Measurements from ENCODE around the gene THRAP3. TPM values are rescaled to one million over a fixed set of nuclear protein-coding genes. Genes with fewer than 3 reads are reported as not detected.

Gene THRAP3
- total RNA-seq, 5 donors from 2014 or later (not counting 1 experiment from before 2014, with no cell fraction given), result 75.2 to 111 (median 101) TPM

- Mint-ChIP-seq H3K27ac (no peak overlapping the region), H3K36me3 (peaks cover 20% of the 10 kb centered on the region)
- H3K27ac ChIP-seq (ENCODE audit: low read length), result no peak overlapping the region
Measured at GRCh38 chr1:36268981-36269380, 44.7 kb downstream of the THRAP3 start.

GRCh38 chr1:36269408-36269838, 45.2 kb downstream of the THRAP3 start:
- WGBS (ENCODE audit: insufficient coverage), result no CpG with 5 or more reads among the region's 2 CpGs
- Mint-ChIP-seq H3K4me1 (peaks cover 7 to 22% (median 21%) of the 10 kb centered on the region in 3 donors), H3K27me3 (no peaks in the 10 kb centered on the region), H3K27ac (no peak overlapping the region), H3K4me3 (no peak overlapping the region), H3K36me3 (peaks cover 16% of the 10 kb centered on the region), H3K9me3 (no peaks in the 10 kb centered on the region)
- ChIA-PET CTCF (interaction anchor here in 1 of 2 donors (0.5 kb wide), 1 partner anchor 165 kb away, joined by 4 read pairs; no protein-coding TSS in a partner anchor), POLR2A (interaction anchor here (0.6 kb wide), 2 partner anchors 46 to 1233 kb away, joined by 3 read pairs; no protein-coding TSS in a partner anchor)
- Histone ChIP-seq H3K27ac (ENCODE audit: low read length) (no peak overlapping the region), H3K27me3 (replicated peaks in 1 of 2; ENCODE audit: control insufficient read depth in 2 of 2, extremely low read depth in 1 of 2, insufficient read depth in 2 of 2, low read length in 1 of 2) (no peaks in the 10 kb centered on the region), H3K4me1 (ENCODE audit: control insufficient read depth in 1 of 2, extremely low read depth in 1 of 2, insufficient read depth in 2 of 2, low read length in 2 of 2) (no peaks in the 10 kb centered on the region), H3K36me3 (ENCODE audit: control insufficient read depth in 2 of 2, extremely low read depth in 1 of 2, insufficient read depth in 1 of 2, low read length in 1 of 2) (peaks cover 12 to 42% of the 10 kb centered on the region in 2 donors), H3K4me3 (ENCODE audit: control insufficient read depth in 1 of 2, extremely low read depth in 1 of 2, low read length in 1 of 2) (no peak overlapping the region), H3K9me3 (no peaks in the 10 kb centered on the region)
- no peak for ATAC-seq (replicated peaks in 1 of 4)
- DNase-seq, result no peak

More at GRCh38 chr1:36268981-36269380, 44.7 kb downstream of the THRAP3 start:
- Mint-ChIP-seq H3K4me1 (peaks cover 11 to 25% (median 24%) of the 10 kb centered on the region in 3 donors), H3K27me3 (no peaks in the 10 kb centered on the region), H3K4me3 (no peak overlapping the region), H3K9me3 (no peaks in the 10 kb centered on the region)
- Histone ChIP-seq H3K9me3 (no peaks in the 10 kb centered on the region), H3K4me3 (ENCODE audit: control insufficient read depth in 1 of 2, extremely low read depth in 1 of 2, low read length in 1 of 2) (no peak overlapping the region), H3K36me3 (ENCODE audit: control insufficient read depth in 2 of 2, extremely low read depth in 1 of 2, insufficient read depth in 1 of 2, low read length in 1 of 2) (peaks cover 12 to 47% of the 10 kb centered on the region in 2 donors), H3K27me3 (replicated peaks in 1 of 2; ENCODE audit: control insufficient read depth in 2 of 2, extremely low read depth in 1 of 2, insufficient read depth in 2 of 2, low read length in 1 of 2) (no peaks in the 10 kb centered on the region), H3K4me1 (ENCODE audit: control insufficient read depth in 1 of 2, extremely low read depth in 1 of 2, insufficient read depth in 2 of 2, low read length in 2 of 2) (no peaks in the 10 kb centered on the region)
- 80% methylated on average over 1 of the region's 6 CpGs for WGBS (ENCODE audit: insufficient coverage)
- ChIA-PET POLR2A (interaction anchor here (0.6 to 0.7 kb wide), 3 partner anchors 11 to 1234 kb away, joined by 3 read pairs; no protein-coding TSS in a partner anchor), CTCF (no interaction called here)
- DNase-seq (no peak), ATAC-seq (replicated peaks in 1 of 4) (no peak)

- ChIA-PET POLR2A (no interaction called here), CTCF (interaction anchor here in 1 of 2 donors (0.7 kb wide), 1 partner anchor 91 kb away, joined by 3 read pairs; no protein-coding TSS in a partner anchor)
- H3K9me3 Mint-ChIP-seq, result no peaks in the 10 kb centered on the region
- H3K4me3 Mint-ChIP-seq, result no peak overlapping the region
- Histone ChIP-seq H3K4me1 (ENCODE audit: control insufficient read depth in 1 of 2, extremely low read depth in 1 of 2, insufficient read depth in 2 of 2, low read length in 2 of 2) (no peaks in the 10 kb centered on the region), H3K4me3 (ENCODE audit: control insufficient read depth in 1 of 2, extremely low read depth in 1 of 2, low read length in 1 of 2) (no peak overlapping the region), H3K9me3 (no peaks in the 10 kb centered on the region), H3K27me3 (replicated peaks in 1 of 2; ENCODE audit: control insufficient read depth in 2 of 2, extremely low read depth in 1 of 2, insufficient read depth in 2 of 2, low read length in 1 of 2) (no peaks in the 10 kb centered on the region), H3K27ac (ENCODE audit: low read length) (no peak overlapping the region), H3K36me3 (ENCODE audit: control insufficient read depth in 2 of 2, extremely low read depth in 1 of 2, insufficient read depth in 1 of 2, low read length in 1 of 2) (peaks cover 8 to 32% of the 10 kb centered on the region in 2 donors)
- peak overlapping the region in 1 of 2 donors; percentile 25 for H3K27ac Mint-ChIP-seq
- WGBS (ENCODE audit: insufficient coverage), result no CpG with 5 or more reads among the region's 5 CpGs
- DNase-seq, result no peak
- H3K36me3 Mint-ChIP-seq, result peaks cover 11% of the 10 kb centered on the region
- no peak for ATAC-seq (replicated peaks in 1 of 4)
- H3K27me3 Mint-ChIP-seq, result no peaks in the 10 kb centered on the region
- peaks cover 7 to 19% (median 18%) of the 10 kb centered on the region in 3 donors for H3K4me1 Mint-ChIP-seq
Measured at GRCh38 chr1:36273024-36273423, 48.8 kb downstream of the THRAP3 start.

GRCh38 chr1:36274201-36274600, 50.0 kb downstream of the THRAP3 start:
- peaks cover 7 to 17% (median 17%) of the 10 kb centered on the region in 3 donors for H3K4me1 Mint-ChIP-seq
- H3K36me3 Mint-ChIP-seq, result peaks cover 7% of the 10 kb centered on the region
- ChIA-PET POLR2A (no interaction called here), CTCF (interaction anchor here in 1 of 2 donors (0.7 kb wide), 1 partner anchor 9 kb away, joined by 3 read pairs; no protein-coding TSS in a partner anchor)
- H3K9me3 ChIP-seq, result no peaks in the 10 kb centered on the region
- H3K4me3 Mint-ChIP-seq, result no peak overlapping the region
- no CpG with 5 or more reads among the region's 1 CpG for WGBS (ENCODE audit: insufficient coverage)
- DNase-seq (no peak), ATAC-seq (replicated peaks in 1 of 4) (no peak)
- no peak overlapping the region for H3K27ac ChIP-seq (ENCODE audit: low read length)
- H3K36me3 ChIP-seq (ENCODE audit: control insufficient read depth in 2 of 2, extremely low read depth in 1 of 2, insufficient read depth in 1 of 2, low read length in 1 of 2), result peaks cover 8 to 28% of the 10 kb centered on the region in 2 donors
- no peaks in the 10 kb centered on the region for H3K27me3 ChIP-seq (replicated peaks in 1 of 2; ENCODE audit: control insufficient read depth in 2 of 2, extremely low read depth in 1 of 2, insufficient read depth in 2 of 2, low read length in 1 of 2)
- H3K4me3 ChIP-seq (ENCODE audit: control insufficient read depth in 1 of 2, extremely low read depth in 1 of 2, low read length in 1 of 2), result no peak overlapping the region
- H3K27me3 Mint-ChIP-seq, result no peaks in the 10 kb centered on the region
- H3K9me3 Mint-ChIP-seq, result no peaks in the 10 kb centered on the region
- no peaks in the 10 kb centered on the region for H3K4me1 ChIP-seq (ENCODE audit: control insufficient read depth in 1 of 2, extremely low read depth in 1 of 2, insufficient read depth in 2 of 2, low read length in 2 of 2)
- H3K27ac Mint-ChIP-seq, result no peak overlapping the region

- Histone ChIP-seq H3K4me3 (ENCODE audit: control insufficient read depth in 1 of 2, extremely low read depth in 1 of 2, low read length in 1 of 2) (no peak overlapping the region), H3K27ac (ENCODE audit: low read length) (no peak overlapping the region), H3K36me3 (ENCODE audit: control insufficient read depth in 2 of 2, extremely low read depth in 1 of 2, insufficient read depth in 1 of 2, low read length in 1 of 2) (peaks cover 2 to 18% of the 10 kb centered on the region in 2 donors), H3K9me3 (no peaks in the 10 kb centered on the region), H3K27me3 (replicated peaks in 1 of 2; ENCODE audit: control insufficient read depth in 2 of 2, extremely low read depth in 1 of 2, insufficient read depth in 2 of 2, low read length in 1 of 2) (no peaks in the 10 kb centered on the region), H3K4me1 (ENCODE audit: control insufficient read depth in 1 of 2, extremely low read depth in 1 of 2, insufficient read depth in 2 of 2, low read length in 2 of 2) (no peaks in the 10 kb centered on the region)
- Mint-ChIP-seq H3K4me3 (no peak overlapping the region), H3K9me3 (no peaks in the 10 kb centered on the region), H3K27ac (no peak overlapping the region), H3K27me3 (no peaks in the 10 kb centered on the region), H3K4me1 (peaks cover 22 to 29% (median 26%) of the 10 kb centered on the region in 3 donors), H3K36me3 (peaks cover 3% of the 10 kb centered on the region)
- ChIA-PET CTCF (interaction anchor here in 1 of 2 donors (0.6 kb wide), 1 partner anchor 167 kb away, joined by 3 read pairs; no protein-coding TSS in a partner anchor), POLR2A (interaction anchor here (0.6 to 0.7 kb wide), 3 partner anchors 36 to 121 kb away, joined by 3 to 4 read pairs (median 3); no protein-coding TSS in a partner anchor)
- ATAC-seq (replicated peaks in 1 of 4) (no peak), DNase-seq (no peak)
- no CpG with 5 or more reads among the region's 6 CpGs for WGBS (ENCODE audit: insufficient coverage)
Measured at GRCh38 chr1:36276688-36277087, 52.4 kb downstream of the THRAP3 start.

- Mint-ChIP-seq H3K4me1 (peaks cover 15 to 26% (median 25%) of the 10 kb centered on the region in 3 donors), H3K27me3 (no peaks in the 10 kb centered on the region), H3K27ac (peak overlapping the region; percentile 7 to 65), H3K36me3 (peaks cover 12% of the 10 kb centered on the region), H3K9me3 (no peaks in the 10 kb centered on the region), H3K4me3 (no peak overlapping the region)
- 75% methylated on average over 1 of the region's 2 CpGs for WGBS (ENCODE audit: insufficient coverage)
- ChIA-PET CTCF (interaction anchor here (0.6 to 1.3 kb wide), 3 partner anchors 27 to 66 kb away, joined by 3 to 5 read pairs (median 3); no protein-coding TSS in a partner anchor), POLR2A (interaction anchor here (0.5 to 1.4 kb wide), 4 partner anchors 10 to 123 kb away, joined by 3 read pairs; partner anchors contain the start of genes MAP7D1 (in 1 of the 2) and THRAP3 (in 1 of the 2))
- H3K4me3 ChIP-seq (ENCODE audit: control insufficient read depth in 1 of 2, extremely low read depth in 1 of 2, low read length in 1 of 2), result no peak overlapping the region
- H3K27ac ChIP-seq (ENCODE audit: low read length), result no peak overlapping the region
- DNase-seq, result no peak
- no peaks in the 10 kb centered on the region for H3K27me3 ChIP-seq (replicated peaks in 1 of 2; ENCODE audit: control insufficient read depth in 2 of 2, extremely low read depth in 1 of 2, insufficient read depth in 2 of 2, low read length in 1 of 2)
- peaks cover 0 to 26% of the 10 kb centered on the region in 2 donors for H3K36me3 ChIP-seq (ENCODE audit: control insufficient read depth in 2 of 2, extremely low read depth in 1 of 2, insufficient read depth in 1 of 2, low read length in 1 of 2)
- no peaks in the 10 kb centered on the region for H3K4me1 ChIP-seq (ENCODE audit: control insufficient read depth in 1 of 2, extremely low read depth in 1 of 2, insufficient read depth in 2 of 2, low read length in 2 of 2)
- no peak for ATAC-seq (replicated peaks in 1 of 4)
- H3K9me3 ChIP-seq, result no peaks in the 10 kb centered on the region
Measured at GRCh38 chr1:36279110-36279788, 55.0 kb downstream of the THRAP3 start.
